PC-3 (cell line): ENCODE measurements around the gene HSD17B3. TPM values are rescaled to one million over a fixed set of nuclear protein-coding genes. Genes with fewer than 3 reads are reported as not detected.

ENCODE experiments used
- ATAC-seq: fragments of 200-7000 bp; cut with Tn5 transposase; 2 replicates; pipeline ENCODE4 v1.9.1; 2020; ENCODE audit warnings: mild to moderate bottlenecking, moderate library complexity
- BruUV-seq: library from RNA; stranded (reverse); fragments of 400-500 nt; replicated peaks from 2 replicates; lab custom pipeline; 2021; lab: Mats Ljungman, UMichigan
- CTCF ChIA-PET: fragments of 300-600 bp; sonication (Branson Sonifier 250); formaldehyde crosslinking; loops from one replicate; lab custom pipeline; 2022; ENCODE audit warnings: antibody characterized with exemption; lab: Charles Lee
- POLR2A ChIA-PET: fragments of 300-600 bp; sonication (Branson Sonifier 250); formaldehyde crosslinking; loops from one replicate; lab custom pipeline; 2022; ENCODE audit warnings: antibody characterized with exemption; ENCODE audit not compliant: unreplicated experiment; lab: Charles Lee
- DNase-seq: peaks from one replicate; pipeline ENCODE4 v3.0.0-alpha.2; 2015
- H2AFZ ChIP-seq: fragments of 300-600 bp; sonication (generic); 2 replicates; pipeline ENCODE4 v1.6.0; 2016; ENCODE audit warnings: antibody characterized with exemption, low read length
- H3F3A ChIP-seq: fragments of 300-600 bp; sonication (generic); one replicate; pipeline ENCODE4 v1.6.0; 2017; ENCODE audit warnings: antibody characterized with exemption, low read length, control low read depth, mild to moderate bottlenecking; ENCODE audit not compliant: unreplicated experiment
- H3K27ac ChIP-seq: fragments of 300-600 bp; sonication (generic); 2 replicates; pipeline ENCODE4 v1.5.1; 2016; ENCODE audit warnings: mild to moderate bottlenecking, low read length
- H3K27me3 ChIP-seq: fragments of 300-600 bp; sonication (generic); 2 replicates; pipeline ENCODE4 v1.6.1; 2016; ENCODE audit warnings: low read length, mixed read lengths
- H3K36me3 ChIP-seq: fragments of 300-600 bp; sonication (generic); 2 replicates; pipeline ENCODE4 v1.6.1; 2016; ENCODE audit warnings: low read depth, mixed run types, low read length, mixed read lengths
- H3K4me1 ChIP-seq: fragments of 300-600 bp; sonication (generic); 2 replicates; pipeline ENCODE4 v1.5.1; 2016; ENCODE audit warnings: low read length; ENCODE audit not compliant: insufficient read depth
- H3K4me2 ChIP-seq: fragments of 300-600 bp; sonication (generic); 2 replicates; pipeline ENCODE4 v1.6.0; 2016; ENCODE audit warnings: low read length
- H3K4me3 ChIP-seq: fragments of 300-600 bp; sonication (generic); 2 replicates; pipeline ENCODE4 v1.5.1; 2016; ENCODE audit warnings: mild to moderate bottlenecking, low read length, mixed read lengths
- H3K79me2 ChIP-seq: fragments of 300-600 bp; sonication (generic); 2 replicates; pipeline ENCODE4 v1.6.1; 2017; ENCODE audit warnings: low read length, mixed read lengths
- H3K9ac ChIP-seq: fragments of 300-600 bp; sonication (generic); 2 replicates; pipeline ENCODE4 v1.6.0; 2016; ENCODE audit warnings: mild to moderate bottlenecking, low read length
- H3K9me2 ChIP-seq: fragments of 300-600 bp; sonication (generic); replicated peaks from 2 replicates; pipeline ENCODE4 v1.6.1; 2016; ENCODE audit warnings: mixed run types, low read length, mixed read lengths
- H3K9me3 ChIP-seq: fragments of 300-600 bp; sonication (generic); 2 replicates; pipeline ENCODE4 v1.6.1; 2016; ENCODE audit warnings: low read length, mixed read lengths
- H4K20me1 ChIP-seq: fragments of 300-600 bp; sonication (generic); 2 replicates; pipeline ENCODE4 v1.6.1; 2016; ENCODE audit warnings: low read length, mixed read lengths
- CTCF ChIP-seq: fragments of 300-600 bp; sonication (generic); conservative IDR thresholded peaks from 2 replicates; pipeline ENCODE4 v1.5.1; 2017; ENCODE audit warnings: antibody characterized with exemption, low read depth, mild to moderate bottlenecking, low read length
- EZH2 ChIP-seq: fragments of 300-600 bp; sonication (generic); IDR thresholded peaks from one replicate; pipeline ENCODE4 v1.6.1; 2017; ENCODE audit warnings: antibody characterized with exemption, mild to moderate bottlenecking, low read length; ENCODE audit not compliant: unreplicated experiment
- EZH2phosphoT487 ChIP-seq: fragments of 300-600 bp; sonication (generic); IDR thresholded peaks from 2 replicates; pipeline ENCODE4 v1.6.1; 2018; ENCODE audit warnings: mild to moderate bottlenecking, antibody characterized with exemption, low read length, borderline replicate concordance
- intact Hi-C: fragments of 100-400 bp; cut with micrococcal nuclease; formaldehyde crosslinking; loops from 2 replicates; pipeline ENCODE4 v1.9.0; 2023
- total RNA-seq: library from RNA; depleted of rRNA; stranded (reverse); fragments of >200 nt; gene quantifications from 2 replicates; pipeline ENCODE4 v1.2.3, GENCODE V29; 2014

HSD17B3 gene
- total RNA-seq, 1 experiment from 2014 or later = 0.26 TPM

DNA sequence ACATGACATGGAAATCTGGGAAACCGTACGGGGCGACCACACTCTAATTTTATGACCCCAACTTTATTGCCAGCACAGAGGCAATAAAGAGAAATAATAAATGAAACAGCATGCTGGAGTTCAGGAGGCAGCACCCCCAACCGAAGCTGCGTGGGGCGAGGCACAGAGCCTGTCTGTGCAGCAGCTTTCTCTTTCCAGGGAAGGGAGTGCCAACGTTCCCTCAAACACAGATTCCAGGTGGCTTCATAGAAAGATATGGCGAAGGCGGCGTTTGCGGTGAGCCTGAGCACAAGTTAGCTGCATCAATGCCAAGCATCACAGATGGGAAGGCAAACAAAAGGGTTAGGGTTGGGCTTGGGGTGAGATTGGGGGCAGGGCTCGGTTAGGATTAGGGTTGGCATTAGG, 114.8 kb downstream of the HSD17B3 start:
- no TSS peak for BruUV-seq
- Histone ChIP-seq H2AFZ (no peak overlapping the region), H3K4me2 (no peak overlapping the region), H3K27me3 (no peaks in the 10 kb centered on the region), H3K36me3 (no peaks in the 10 kb centered on the region), H3K4me3 (no peak overlapping the region), H3K79me2 (no peaks in the 10 kb centered on the region), H3K9me3 (no peaks in the 10 kb centered on the region), H3K9ac (no peak overlapping the region), H3K9me2 (no peaks in the 10 kb centered on the region), H3F3A (no peaks in the 10 kb centered on the region), H4K20me1 (no peaks in the 10 kb centered on the region), H3K4me1 (no peaks in the 10 kb centered on the region), H3K27ac (no peak overlapping the region)
- ChIA-PET CTCF (no interaction called here), POLR2A (no interaction called here)
- no peak for TF ChIP-seq EZH2
- no peak for TF ChIP-seq CTCF
- no peak for TF ChIP-seq EZH2phosphoT487
- ATAC-seq (no peak), DNase-seq (no peak)
- intact Hi-C loops = no loop called here

GRCh38 chr9:96186591-96187011, 115.4 kb downstream of the HSD17B3 start:
- Histone ChIP-seq H3K9ac (no peak overlapping the region), H3K36me3 (no peaks in the 10 kb centered on the region), H3K4me3 (no peak overlapping the region), H2AFZ (0 out of 2 replicates have a peak overlapping the region, but pooled peaks have one; percentile 9), H3K9me2 (no peaks in the 10 kb centered on the region), H3K9me3 (no peaks in the 10 kb centered on the region), H3K27me3 (no peaks in the 10 kb centered on the region), H3F3A (no peaks in the 10 kb centered on the region), H3K27ac (no peak overlapping the region), H3K79me2 (no peaks in the 10 kb centered on the region), H4K20me1 (no peaks in the 10 kb centered on the region), H3K4me2 (peak overlapping the region; percentile 53), H3K4me1 (no peaks in the 10 kb centered on the region)
- DNase-seq (peak; percentile 22), ATAC-seq (peak; percentile 51)
- BruUV-seq = no TSS peak
- intact Hi-C loops = no loop called here
- CTCF ChIA-PET = no interaction called here
- POLR2A ChIA-PET = no interaction called here
- TF ChIP-seq EZH2 = no peak
- no peak for TF ChIP-seq CTCF
- no peak for TF ChIP-seq EZH2phosphoT487

DNA sequence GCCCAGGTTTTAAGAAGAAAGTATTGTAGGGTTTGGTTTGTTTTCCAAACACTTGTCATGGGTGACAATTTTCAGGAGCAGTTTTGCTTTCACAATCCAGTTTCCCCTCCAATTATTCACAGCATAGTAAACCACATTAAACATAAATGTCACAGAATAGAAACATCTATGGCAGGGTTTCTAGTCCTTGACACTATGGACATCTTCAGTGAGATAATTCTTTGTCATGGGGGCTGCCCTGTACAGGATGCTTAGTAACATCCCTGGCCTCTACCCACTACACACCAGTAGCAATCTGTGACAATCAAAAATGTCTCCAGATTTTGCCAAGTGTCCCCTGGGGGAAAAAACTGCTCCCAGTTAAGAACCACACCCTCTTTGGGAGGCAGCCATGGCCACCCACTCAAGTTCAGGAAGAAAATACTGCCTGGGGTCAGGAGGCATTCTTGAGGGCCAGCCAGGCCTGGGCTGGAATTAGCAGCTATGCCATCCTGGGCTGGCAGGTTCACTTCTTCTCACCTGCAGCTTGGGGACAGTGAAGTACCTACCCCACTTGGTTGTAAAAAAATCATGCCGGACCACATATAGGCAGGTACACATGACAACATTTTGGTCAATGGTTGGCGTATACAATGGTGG, 116.3 kb downstream of the HSD17B3 start:
- Histone ChIP-seq H2AFZ (no peak overlapping the region), H3K27ac (no peak overlapping the region), H3K9me2 (no peaks in the 10 kb centered on the region), H3K4me3 (no peak overlapping the region), H3K36me3 (no peaks in the 10 kb centered on the region), H3K4me2 (no peak overlapping the region), H3K79me2 (no peaks in the 10 kb centered on the region), H3K9me3 (no peaks in the 10 kb centered on the region), H3K4me1 (no peaks in the 10 kb centered on the region), H3F3A (no peaks in the 10 kb centered on the region), H4K20me1 (no peaks in the 10 kb centered on the region), H3K27me3 (no peaks in the 10 kb centered on the region), H3K9ac (no peak overlapping the region)
- intact Hi-C loops = no loop called here
- POLR2A ChIA-PET = no interaction called here
- TF ChIP-seq CTCF (no peak), EZH2 (no peak), EZH2phosphoT487 (no peak)
- CTCF ChIA-PET = no interaction called here
- BruUV-seq = no TSS peak
- DNase-seq (no peak), ATAC-seq (no peak)
